Activated T-cell treated with anti-CD3 and anti-CD28 coated beads, Interleukin-2, amount 50 U/mL, for 1 hour (primary cell): Measurements from ENCODE around the gene CYB561.
"Not testable (repeated sequence)": the region's sequence is repeated elsewhere in the genome, so short reads cannot be mapped to it uniquely, and the experiment has no call there.

Experiments used
- DNase-seq: peaks from one replicate; pipeline ENCODE4 v3.0.0-alpha.2; 2020

CYB561 gene

GRCh38 chr17:63478814-63479494, 32.8 kb upstream of the CYB561 start:
- peak; percentile 75 for DNase-seq

- no peak for DNase-seq
Observed at GRCh38 chr17:63477480-63478440, 31.7 kb upstream of the CYB561 start.

- DNase-seq: peak; percentile 52
Observed at GRCh38 chr17:63476854-63477479, 30.9 kb upstream of the CYB561 start, which contains the start of gene ACE. TSS of gene ACE (plus strand) at chr17:63477061. CDS start at chr17:63477095, 34 bp downstream.

GRCh38 chr17:63476459-63476853, 30.4 kb upstream of the CYB561 start:
- no peak for DNase-seq

- DNase-seq: no peak
Observed at GRCh38 chr17:63475491-63476412, 29.6 kb upstream of the CYB561 start.

GRCh38 chr17:63474586-63475460, 28.7 kb upstream of the CYB561 start:
- no peak for DNase-seq

- no peak for DNase-seq
Observed at GRCh38 chr17:63474174-63474573, 28.1 kb upstream of the CYB561 start.

- DNase-seq: not testable (repeated sequence)
Observed at GRCh38 chr17:63468099-63468498, 22.0 kb upstream of the CYB561 start.

GRCh38 chr17:63464691-63465236, 18.7 kb upstream of the CYB561 start:
- DNase-seq: no peak

GRCh38 chr17:63463771-63464170, 17.7 kb upstream of the CYB561 start:
- no peak for DNase-seq

- DNase-seq: no peak
Observed at GRCh38 chr17:63460018-63460417, 13.9 kb upstream of the CYB561 start.

GRCh38 chr17:63458478-63458877, 12.4 kb upstream of the CYB561 start:
- no peak for DNase-seq

- DNase-seq: no peak
Observed at GRCh38 chr17:63455417-63455816, 9.3 kb upstream of the CYB561 start.

- no peak for DNase-seq
Observed at GRCh38 chr17:63454915-63455314, 8.8 kb upstream of the CYB561 start.

- not testable (repeated sequence) for DNase-seq
Observed at GRCh38 chr17:63454357-63454756, 8.3 kb upstream of the CYB561 start.

GRCh38 chr17:63452962-63453551, 7.0 kb upstream of the CYB561 start:
- DNase-seq: no peak

- no peak for DNase-seq
Observed at GRCh38 chr17:63452046-63452961, 6.2 kb upstream of the CYB561 start.

- no peak for DNase-seq
Observed at GRCh38 chr17:63451150-63451549, 5.0 kb upstream of the CYB561 start.

- DNase-seq: no peak
Observed at GRCh38 chr17:63450551-63450950, 4.4 kb upstream of the CYB561 start.
